Stimulated activated CD8-positive, alpha-beta memory T cell treated with anti-CD3 and anti-CD28 coated beads, Interleukin-4, amount 100 ng/mL, for 1 hour (primary cell): Measurements from ENCODE around the gene PRR16.

Experiments
- DNase-seq, 2 donors: peaks; one replicate each; pipeline ENCODE4 v3.0.0-alpha.2; 2020; ENCODE audit warnings: low read depth in 2 of 2, low spot score in 1 of 2

The PRR16 gene

GRCh38 chr5:120463006-120463680 lies 957 bp upstream of the PRR16 start:
- no peak for DNase-seq

GRCh38 chr5:120464627-120465435 lies 731 bp downstream of the PRR16 start:
- no peak for DNase-seq

GRCh38 chr5:120465436-120465961 lies 1.4 kb downstream of the PRR16 start:
- DNase-seq: no peak

GRCh38 chr5:120466341-120467006 lies 2.4 kb downstream of the PRR16 start:
- no peak for DNase-seq

GRCh38 chr5:120471971-120472370 lies 7.9 kb downstream of the PRR16 start:
- DNase-seq: no peak

GRCh38 chr5:120472911-120473310 lies 8.8 kb downstream of the PRR16 start:
- DNase-seq: no peak

- DNase-seq: no peak
Observed at GRCh38 chr5:120473332-120473731, 9.2 kb downstream of the PRR16 start.

GRCh38 chr5:120476063-120476462 lies 12.0 kb downstream of the PRR16 start:
- no peak for DNase-seq

- no peak for DNase-seq
Observed at GRCh38 chr5:120479066-120479465, 15.0 kb downstream of the PRR16 start.

- DNase-seq: no peak
Observed at GRCh38 chr5:120499876-120500563, 35.9 kb downstream of the PRR16 start.

GRCh38 chr5:120502531-120502930 lies 38.4 kb downstream of the PRR16 start:
- DNase-seq: no peak

- no peak for DNase-seq
Observed at GRCh38 chr5:120503341-120503740, 39.2 kb downstream of the PRR16 start.

GRCh38 chr5:120504057-120504456 lies 40.0 kb downstream of the PRR16 start:
- no peak for DNase-seq

GRCh38 chr5:120507197-120507596 lies 43.1 kb downstream of the PRR16 start:
- DNase-seq: no peak

GRCh38 chr5:120507800-120508463 lies 43.8 kb downstream of the PRR16 start:
- DNase-seq: no peak

GRCh38 chr5:120509053-120509452 lies 45.0 kb downstream of the PRR16 start:
- no peak for DNase-seq

GRCh38 chr5:120510098-120510637 lies 46.1 kb downstream of the PRR16 start:
- no peak for DNase-seq

- DNase-seq: no peak
Observed at GRCh38 chr5:120510994-120511686, 47.0 kb downstream of the PRR16 start.

- no peak for DNase-seq
Observed at GRCh38 chr5:120512068-120512467, 48.0 kb downstream of the PRR16 start.
